CD4-positive, alpha-beta T cell treated with Interleukin-6 at 100 ng/mL for 8 hours (primary cell): Measurements from ENCODE around the gene KLHL30.

Experiments used
- DNase-seq: peaks from one replicate; pipeline ENCODE4 v3.0.0-alpha.2; 2020; ENCODE audit warnings: mixed read lengths, low spot score

Gene KLHL30

GRCh38 chr2:238138331-238139195, at the start of gene KLHL30:
Gene KLHL30, plus strand, starts transcription at chr2:238138668. Its CDS starts 2,087 bp downstream, at chr2:238140755.
- DNase-seq: no peak

GRCh38 chr2:238090887-238091286, 47.6 kb upstream of the KLHL30 start:
- no peak for DNase-seq

GRCh38 chr2:238091436-238092060, 46.9 kb upstream of the KLHL30 start:
- no peak for DNase-seq

GRCh38 chr2:238092486-238093035, 45.9 kb upstream of the KLHL30 start:
- DNase-seq: no peak

- no peak for DNase-seq
Measured at GRCh38 chr2:238093181-238094140, 45.0 kb upstream of the KLHL30 start.

GRCh38 chr2:238094438-238095022, 43.9 kb upstream of the KLHL30 start:
- DNase-seq: no peak

GRCh38 chr2:238095143-238095542, 43.3 kb upstream of the KLHL30 start:
- DNase-seq: no peak

- no peak for DNase-seq
Measured at GRCh38 chr2:238096311-238097011, 42.0 kb upstream of the KLHL30 start.

GRCh38 chr2:238097201-238097987, 41.1 kb upstream of the KLHL30 start:
- no peak for DNase-seq

GRCh38 chr2:238097988-238098871, 40.2 kb upstream of the KLHL30 start:
- DNase-seq: no peak

- no peak for DNase-seq
Measured at GRCh38 chr2:238098901-238099713, 39.4 kb upstream of the KLHL30 start.

GRCh38 chr2:238099714-238100048, 38.8 kb upstream of the KLHL30 start:
- no peak for DNase-seq

- DNase-seq: no peak
Measured at GRCh38 chr2:238100049-238100820, 38.2 kb upstream of the KLHL30 start, which contains the start of gene ESPNL. Gene ESPNL, plus strand, starts transcription at chr2:238100340. Its CDS starts 80 bp downstream, at chr2:238100420.

- DNase-seq: no peak
Measured at GRCh38 chr2:238100821-238101771, 37.4 kb upstream of the KLHL30 start.

- DNase-seq: no peak
Measured at GRCh38 chr2:238101891-238102841, 36.3 kb upstream of the KLHL30 start.
